T-helper 2 cell treated with Interferon-gamma antibody and Interleukin-4, amounts not matched to agents 5 μg/mL and 100 μg/mL, for 36 hours (primary cell): ENCODE data around the gene COL16A1.

Experiments
- DNase-seq: peaks from one replicate; pipeline ENCODE4 v3.0.0; 2021; ENCODE audit warnings: low spot score
- H3K27ac Mint-ChIP-seq: one replicate; pipeline ENCODE4 v1.8.0; 2021; ENCODE audit warnings: mild to moderate bottlenecking, mixed read lengths
- H3K27me3 Mint-ChIP-seq: one replicate; pipeline ENCODE4 v1.8.0; 2021; ENCODE audit warnings: low read depth, mixed read lengths
- H3K36me3 Mint-ChIP-seq: one replicate; pipeline ENCODE4 v1.8.0; 2021; ENCODE audit warnings: low read depth, mixed read lengths
- H3K4me1 Mint-ChIP-seq: one replicate; pipeline ENCODE4 v1.8.0; 2021; ENCODE audit warnings: low read depth, mixed read lengths
- H3K4me3 Mint-ChIP-seq: one replicate; pipeline ENCODE4 v1.8.0; 2022; ENCODE audit warnings: mild to moderate bottlenecking, moderate library complexity, mixed read lengths
- H3K9me3 Mint-ChIP-seq: one replicate; pipeline ENCODE4 v1.8.0; 2021; ENCODE audit warnings: mixed read lengths

COL16A1 gene

GRCh38 chr1:31693231-31693630 is 10.6 kb downstream of the COL16A1 start:
- Mint-ChIP-seq H3K4me1 (no peaks in the 10 kb centered on the region), H3K4me3 (no peak overlapping the region), H3K9me3 (no peaks in the 10 kb centered on the region)

DNA sequence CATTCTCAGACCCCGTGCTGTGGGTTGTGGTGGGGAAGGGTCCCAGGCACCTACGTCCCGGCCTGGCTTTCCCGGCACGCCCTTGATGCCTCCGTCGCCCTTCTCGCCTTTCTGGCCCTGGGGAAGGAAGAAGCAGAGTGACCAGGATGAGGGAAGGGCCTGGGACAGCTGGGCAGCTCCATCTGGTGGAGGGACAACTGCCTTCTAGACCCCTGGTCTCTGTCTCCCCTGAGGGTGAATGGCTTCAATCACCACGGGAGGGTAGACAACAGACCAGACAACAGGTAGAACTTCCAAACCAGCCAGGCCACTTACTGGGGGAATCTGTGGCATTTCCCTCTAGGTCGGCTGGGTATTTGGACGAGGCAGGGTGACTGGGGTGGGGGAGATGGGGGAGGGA is 11.9 kb downstream of the COL16A1 start:
- Mint-ChIP-seq H3K4me1 (no peaks in the 10 kb centered on the region), H3K4me3 (no peak overlapping the region), H3K27ac (no peak overlapping the region)

More at GRCh38 chr1:31693231-31693630, 10.6 kb downstream of the COL16A1 start:
- no peaks in the 10 kb centered on the region for H3K36me3 Mint-ChIP-seq
- no peaks in the 10 kb centered on the region for H3K27me3 Mint-ChIP-seq
- no peak for DNase-seq
- no peak overlapping the region for H3K27ac Mint-ChIP-seq

DNA sequence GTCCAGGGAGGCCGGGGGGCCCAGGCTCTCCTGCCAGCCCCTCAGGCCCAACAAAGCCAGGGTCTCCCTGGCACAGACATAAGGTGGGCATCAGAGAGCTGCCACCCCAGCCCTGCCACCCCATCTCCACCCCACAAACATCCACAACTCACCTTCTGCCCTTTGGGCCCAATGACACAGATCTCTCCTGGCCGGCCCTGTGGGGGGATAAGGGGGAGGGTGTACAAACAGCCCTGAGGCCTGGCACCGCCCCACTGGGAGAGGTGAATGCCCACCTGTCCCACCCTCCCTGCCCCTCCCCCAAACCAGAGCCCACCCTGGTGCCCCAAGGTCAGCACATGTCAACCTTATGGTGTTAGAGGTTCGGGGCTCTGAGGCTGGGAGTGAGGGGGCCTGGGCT is 12.4 kb downstream of the COL16A1 start:
- H3K4me3 Mint-ChIP-seq: no peak overlapping the region
- no peak for DNase-seq
- H3K4me1 Mint-ChIP-seq: no peaks in the 10 kb centered on the region
- no peaks in the 10 kb centered on the region for H3K9me3 Mint-ChIP-seq
- no peak overlapping the region for H3K27ac Mint-ChIP-seq
- no peaks in the 10 kb centered on the region for H3K36me3 Mint-ChIP-seq
- no peaks in the 10 kb centered on the region for H3K27me3 Mint-ChIP-seq

More for the DNA sequence above, 11.9 kb downstream of the COL16A1 start:
- no peaks in the 10 kb centered on the region for H3K27me3 Mint-ChIP-seq
- DNase-seq: no peak
- no peaks in the 10 kb centered on the region for H3K9me3 Mint-ChIP-seq
- H3K36me3 Mint-ChIP-seq: no peaks in the 10 kb centered on the region

GRCh38 chr1:31690921-31691320 is 12.9 kb downstream of the COL16A1 start:
- Mint-ChIP-seq H3K27me3 (no peaks in the 10 kb centered on the region), H3K4me1 (no peaks in the 10 kb centered on the region)

DNA sequence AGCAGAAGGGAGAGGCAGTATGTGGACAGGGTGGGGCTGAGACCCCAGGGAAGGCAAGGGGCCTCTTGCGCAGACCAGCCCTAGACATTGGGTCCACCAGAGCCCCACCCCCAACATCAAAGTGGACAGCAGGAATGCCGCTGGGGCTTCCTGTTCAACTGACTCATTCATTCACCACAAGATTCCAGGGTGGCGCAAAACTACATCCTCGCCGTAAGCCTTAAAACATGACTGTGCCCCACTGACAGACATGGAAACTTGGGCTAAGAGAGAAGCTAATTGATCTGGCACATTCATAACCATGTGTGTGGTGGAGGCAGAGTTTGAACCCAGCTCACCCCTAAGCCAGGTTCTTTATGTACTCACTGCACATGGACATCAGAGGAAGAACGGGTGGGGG is 14.0 kb downstream of the COL16A1 start:
- H3K27me3 Mint-ChIP-seq: no peaks in the 10 kb centered on the region
- H3K27ac Mint-ChIP-seq: no peak overlapping the region
- H3K36me3 Mint-ChIP-seq: no peaks in the 10 kb centered on the region
- H3K9me3 Mint-ChIP-seq: no peaks in the 10 kb centered on the region
- no peak for DNase-seq
- no peaks in the 10 kb centered on the region for H3K4me1 Mint-ChIP-seq
- H3K4me3 Mint-ChIP-seq: no peak overlapping the region

More at GRCh38 chr1:31690921-31691320, 12.9 kb downstream of the COL16A1 start:
- no peak for DNase-seq
- Mint-ChIP-seq H3K36me3 (no peaks in the 10 kb centered on the region), H3K27ac (no peak overlapping the region), H3K9me3 (no peaks in the 10 kb centered on the region), H3K4me3 (no peak overlapping the region)

DNA sequence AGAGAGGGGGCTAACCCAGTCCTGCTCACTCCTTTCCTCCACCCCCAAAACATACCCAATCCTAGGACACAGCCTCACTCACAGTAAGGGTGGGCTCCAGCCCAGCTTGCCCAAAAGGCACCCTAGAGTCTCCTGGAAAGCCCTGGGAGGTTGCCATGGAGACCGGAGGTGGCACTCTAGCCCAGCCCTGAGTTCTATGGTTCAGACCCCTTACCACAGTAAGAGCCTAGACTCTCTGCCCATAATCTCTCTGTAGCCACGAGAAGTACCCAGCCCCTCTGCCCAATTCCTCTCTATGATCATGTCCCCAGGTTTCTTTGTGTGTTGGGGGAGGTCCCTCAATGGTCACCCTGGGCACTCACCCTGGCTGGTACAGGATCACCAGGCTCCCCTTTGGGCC is 14.4 kb downstream of the COL16A1 start:
- Mint-ChIP-seq H3K9me3 (no peaks in the 10 kb centered on the region), H3K27me3 (no peaks in the 10 kb centered on the region), H3K4me1 (no peaks in the 10 kb centered on the region), H3K4me3 (no peak overlapping the region), H3K36me3 (no peaks in the 10 kb centered on the region), H3K27ac (no peak overlapping the region)
- DNase-seq: no peak

GRCh38 chr1:31688233-31688918 is 15.4 kb downstream of the COL16A1 start:
- H3K4me3 Mint-ChIP-seq: no peak overlapping the region

DNA sequence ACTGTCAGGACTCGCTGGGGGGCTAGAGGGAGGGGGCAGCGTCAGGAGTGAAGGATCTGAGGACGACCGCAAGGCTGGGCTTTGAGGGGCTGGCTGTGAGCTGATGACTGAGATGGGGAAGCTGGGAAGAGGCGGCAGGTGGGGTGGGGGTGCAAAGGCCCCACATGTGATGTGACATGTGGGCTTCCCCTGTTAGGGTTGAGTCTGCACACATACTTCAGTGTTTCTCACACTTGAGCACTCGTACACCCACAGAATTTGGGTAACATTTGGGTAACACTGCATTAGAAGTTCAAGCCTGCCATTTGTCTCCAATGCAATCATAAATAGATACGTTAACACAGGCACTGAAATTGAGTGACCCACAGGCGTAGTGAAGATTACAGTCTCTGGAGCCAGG is 16.2 kb downstream of the COL16A1 start:
- no peak for DNase-seq
- Mint-ChIP-seq H3K4me3 (no peak overlapping the region), H3K4me1 (no peaks in the 10 kb centered on the region), H3K36me3 (no peaks in the 10 kb centered on the region), H3K27me3 (no peaks in the 10 kb centered on the region), H3K27ac (no peak overlapping the region), H3K9me3 (no peaks in the 10 kb centered on the region)

More at GRCh38 chr1:31688233-31688918, 15.4 kb downstream of the COL16A1 start:
- H3K9me3 Mint-ChIP-seq: no peaks in the 10 kb centered on the region
- no peaks in the 10 kb centered on the region for H3K4me1 Mint-ChIP-seq
- no peak overlapping the region for H3K27ac Mint-ChIP-seq
- no peaks in the 10 kb centered on the region for H3K27me3 Mint-ChIP-seq
- DNase-seq: no peak
- no peaks in the 10 kb centered on the region for H3K36me3 Mint-ChIP-seq

- Mint-ChIP-seq H3K27ac (no peak overlapping the region), H3K36me3 (no peaks in the 10 kb centered on the region), H3K4me3 (no peak overlapping the region), H3K27me3 (no peaks in the 10 kb centered on the region), H3K4me1 (no peaks in the 10 kb centered on the region), H3K9me3 (no peaks in the 10 kb centered on the region)
- no peak for DNase-seq
Observed at GRCh38 chr1:31685795-31686194, 18.0 kb downstream of the COL16A1 start.

- DNase-seq: no peak
- no peaks in the 10 kb centered on the region for H3K36me3 Mint-ChIP-seq
- no peaks in the 10 kb centered on the region for H3K27me3 Mint-ChIP-seq
- H3K9me3 Mint-ChIP-seq: no peaks in the 10 kb centered on the region
- H3K4me3 Mint-ChIP-seq: no peak overlapping the region
- H3K4me1 Mint-ChIP-seq: no peaks in the 10 kb centered on the region
- H3K27ac Mint-ChIP-seq: no peak overlapping the region
Observed at GRCh38 chr1:31683997-31684396, 19.8 kb downstream of the COL16A1 start.

- Mint-ChIP-seq H3K9me3 (no peaks in the 10 kb centered on the region), H3K4me1 (no peaks in the 10 kb centered on the region), H3K27ac (no peak overlapping the region), H3K4me3 (no peak overlapping the region), H3K36me3 (no peaks in the 10 kb centered on the region), H3K27me3 (no peaks in the 10 kb centered on the region)
- no peak for DNase-seq
Observed at GRCh38 chr1:31681415-31681814, 22.4 kb downstream of the COL16A1 start.

DNA sequence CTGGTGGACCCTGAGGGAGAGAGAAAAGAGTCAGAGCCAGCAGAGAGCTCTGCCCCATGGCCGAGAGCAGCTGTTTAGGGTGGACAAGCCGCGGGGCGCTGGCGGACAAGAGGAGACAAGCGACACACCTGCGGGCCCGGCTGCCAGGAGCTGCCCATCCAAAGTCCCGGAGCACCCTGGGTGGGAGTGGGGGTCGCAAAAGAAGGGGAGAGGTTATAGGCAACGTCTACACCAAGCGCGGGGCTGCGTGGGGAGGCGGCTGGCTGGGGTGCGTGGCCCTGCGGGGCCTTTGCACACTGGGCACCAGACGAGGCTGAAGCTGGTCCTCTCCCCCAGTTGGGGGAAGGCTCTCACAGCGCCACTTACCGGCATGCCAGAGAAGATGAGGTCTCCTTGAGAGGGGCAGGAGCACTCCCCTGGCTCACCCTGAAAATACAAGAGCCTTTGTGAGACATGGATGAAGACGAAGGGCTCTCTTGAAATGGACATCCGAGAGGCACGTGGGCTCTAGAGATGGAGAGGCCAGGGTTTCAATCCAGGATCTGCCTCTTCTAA is 24.1 kb downstream of the COL16A1 start:
- H3K27me3 Mint-ChIP-seq: no peaks in the 10 kb centered on the region
- H3K27ac Mint-ChIP-seq: no peak overlapping the region
- DNase-seq: no peak
- no peaks in the 10 kb centered on the region for H3K4me1 Mint-ChIP-seq
- H3K4me3 Mint-ChIP-seq: no peak overlapping the region
- no peaks in the 10 kb centered on the region for H3K9me3 Mint-ChIP-seq
- no peaks in the 10 kb centered on the region for H3K36me3 Mint-ChIP-seq

- H3K27ac Mint-ChIP-seq: no peak overlapping the region
- DNase-seq: no peak
- no peaks in the 10 kb centered on the region for H3K27me3 Mint-ChIP-seq
- H3K9me3 Mint-ChIP-seq: no peaks in the 10 kb centered on the region
- no peaks in the 10 kb centered on the region for H3K36me3 Mint-ChIP-seq
- H3K4me3 Mint-ChIP-seq: no peak overlapping the region
- no peaks in the 10 kb centered on the region for H3K4me1 Mint-ChIP-seq
Observed at GRCh38 chr1:31679091-31679490, 24.7 kb downstream of the COL16A1 start.

GRCh38 chr1:31678681-31679080 is 25.1 kb downstream of the COL16A1 start:
- Mint-ChIP-seq H3K27ac (no peak overlapping the region), H3K36me3 (no peaks in the 10 kb centered on the region), H3K9me3 (no peaks in the 10 kb centered on the region), H3K4me1 (no peaks in the 10 kb centered on the region), H3K27me3 (no peaks in the 10 kb centered on the region), H3K4me3 (no peak overlapping the region)
- no peak for DNase-seq

- no peaks in the 10 kb centered on the region for H3K36me3 Mint-ChIP-seq
- H3K27me3 Mint-ChIP-seq: no peaks in the 10 kb centered on the region
- H3K27ac Mint-ChIP-seq: no peak overlapping the region
- no peaks in the 10 kb centered on the region for H3K9me3 Mint-ChIP-seq
- DNase-seq: no peak
- H3K4me3 Mint-ChIP-seq: no peak overlapping the region
- no peaks in the 10 kb centered on the region for H3K4me1 Mint-ChIP-seq
Observed at GRCh38 chr1:31677949-31678348, 25.9 kb downstream of the COL16A1 start.
